ENCODE data around the gene ZDHHC24.

DNA sequence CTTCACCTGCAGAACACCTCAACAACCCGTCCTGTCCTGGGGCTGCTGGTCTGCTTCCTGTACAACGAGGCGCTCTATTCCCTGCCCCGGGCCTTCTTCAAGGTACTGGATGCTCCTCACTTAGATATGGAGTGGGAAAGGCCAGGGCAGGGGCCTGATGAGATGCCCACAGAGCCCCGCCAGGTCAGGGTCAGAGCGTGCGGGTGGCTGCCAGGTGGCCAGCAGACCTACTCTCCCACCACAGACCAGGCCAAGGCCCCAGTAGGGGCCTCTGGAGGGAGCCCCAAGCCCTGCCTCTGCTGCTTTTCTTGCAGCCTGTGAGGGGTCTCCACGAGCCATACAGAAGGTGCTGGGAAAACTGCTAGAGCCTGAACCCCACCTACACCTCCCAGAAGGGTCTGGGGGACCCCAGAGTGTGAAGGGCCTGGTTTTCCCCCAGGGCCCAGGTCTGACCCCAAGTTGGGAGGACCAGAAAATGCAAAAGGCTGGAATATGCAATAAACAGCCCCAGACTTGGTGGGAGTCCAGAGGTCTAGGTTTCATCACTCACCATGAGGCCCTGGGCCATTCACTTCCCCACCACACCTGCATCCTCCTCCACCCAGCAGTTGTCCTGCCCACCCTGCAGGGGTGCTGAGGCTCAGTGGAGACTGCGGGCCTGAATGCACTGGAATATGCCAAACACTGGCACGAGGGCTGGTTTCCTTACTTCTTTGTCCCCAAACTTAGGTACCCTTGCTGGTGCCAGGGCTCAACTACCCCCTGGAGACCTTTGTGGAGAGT lies 14.7 kb downstream of the ZDHHC24 start:
- no peak for TF ChIP-seq POLR2A (IDR thresholded peaks at IDR 0.05)
- TF ChIP-seq, protein P1, sequence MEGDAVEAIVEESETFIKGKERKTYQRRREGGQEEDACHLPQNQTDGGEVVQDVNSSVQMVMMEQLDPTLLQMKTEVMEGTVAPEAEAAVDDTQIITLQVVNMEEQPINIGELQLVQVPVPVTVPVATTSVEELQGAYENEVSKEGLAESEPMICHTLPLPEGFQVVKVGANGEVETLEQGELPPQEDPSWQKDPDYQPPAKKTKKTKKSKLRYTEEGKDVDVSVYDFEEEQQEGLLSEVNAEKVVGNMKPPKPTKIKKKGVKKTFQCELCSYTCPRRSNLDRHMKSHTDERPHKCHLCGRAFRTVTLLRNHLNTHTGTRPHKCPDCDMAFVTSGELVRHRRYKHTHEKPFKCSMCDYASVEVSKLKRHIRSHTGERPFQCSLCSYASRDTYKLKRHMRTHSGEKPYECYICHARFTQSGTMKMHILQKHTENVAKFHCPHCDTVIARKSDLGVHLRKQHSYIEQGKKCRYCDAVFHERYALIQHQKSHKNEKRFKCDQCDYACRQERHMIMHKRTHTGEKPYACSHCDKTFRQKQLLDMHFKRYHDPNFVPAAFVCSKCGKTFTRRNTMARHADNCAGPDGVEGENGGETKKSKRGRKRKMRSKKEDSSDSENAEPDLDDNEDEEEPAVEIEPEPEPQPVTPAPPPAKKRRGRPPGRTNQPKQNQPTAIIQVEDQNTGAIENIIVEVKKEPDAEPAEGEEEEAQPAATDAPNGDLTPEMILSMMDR (IDR thresholded peaks at IDR 0.05) = no peak
- TF ChIP-seq POLR2AphosphoS5 (IDR thresholded peaks at IDR 0.05) = no peak

Data from prostate gland (tissue), 2 donors.